Stimulated activated CD8-positive, alpha-beta memory T cell treated with anti-CD3 and anti-CD28 coated beads, Interleukin-12 subunit alpha, Interleukin-12 subunit beta, amount 100 ng/mL, for 4 hours (primary cell): ENCODE data around the gene GCKR.

Source experiments
- DNase-seq: peaks from one replicate; pipeline ENCODE4 v3.0.0-alpha.2; 2020; ENCODE audit warnings: low read depth

GCKR gene, protein sequence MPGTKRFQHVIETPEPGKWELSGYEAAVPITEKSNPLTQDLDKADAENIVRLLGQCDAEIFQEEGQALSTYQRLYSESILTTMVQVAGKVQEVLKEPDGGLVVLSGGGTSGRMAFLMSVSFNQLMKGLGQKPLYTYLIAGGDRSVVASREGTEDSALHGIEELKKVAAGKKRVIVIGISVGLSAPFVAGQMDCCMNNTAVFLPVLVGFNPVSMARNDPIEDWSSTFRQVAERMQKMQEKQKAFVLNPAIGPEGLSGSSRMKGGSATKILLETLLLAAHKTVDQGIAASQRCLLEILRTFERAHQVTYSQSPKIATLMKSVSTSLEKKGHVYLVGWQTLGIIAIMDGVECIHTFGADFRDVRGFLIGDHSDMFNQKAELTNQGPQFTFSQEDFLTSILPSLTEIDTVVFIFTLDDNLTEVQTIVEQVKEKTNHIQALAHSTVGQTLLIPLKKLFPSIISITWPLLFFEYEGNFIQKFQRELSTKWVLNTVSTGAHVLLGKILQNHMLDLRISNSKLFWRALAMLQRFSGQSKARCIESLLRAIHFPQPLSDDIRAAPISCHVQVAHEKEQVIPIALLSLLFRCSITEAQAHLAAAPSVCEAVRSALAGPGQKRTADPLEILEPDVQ

DNA sequence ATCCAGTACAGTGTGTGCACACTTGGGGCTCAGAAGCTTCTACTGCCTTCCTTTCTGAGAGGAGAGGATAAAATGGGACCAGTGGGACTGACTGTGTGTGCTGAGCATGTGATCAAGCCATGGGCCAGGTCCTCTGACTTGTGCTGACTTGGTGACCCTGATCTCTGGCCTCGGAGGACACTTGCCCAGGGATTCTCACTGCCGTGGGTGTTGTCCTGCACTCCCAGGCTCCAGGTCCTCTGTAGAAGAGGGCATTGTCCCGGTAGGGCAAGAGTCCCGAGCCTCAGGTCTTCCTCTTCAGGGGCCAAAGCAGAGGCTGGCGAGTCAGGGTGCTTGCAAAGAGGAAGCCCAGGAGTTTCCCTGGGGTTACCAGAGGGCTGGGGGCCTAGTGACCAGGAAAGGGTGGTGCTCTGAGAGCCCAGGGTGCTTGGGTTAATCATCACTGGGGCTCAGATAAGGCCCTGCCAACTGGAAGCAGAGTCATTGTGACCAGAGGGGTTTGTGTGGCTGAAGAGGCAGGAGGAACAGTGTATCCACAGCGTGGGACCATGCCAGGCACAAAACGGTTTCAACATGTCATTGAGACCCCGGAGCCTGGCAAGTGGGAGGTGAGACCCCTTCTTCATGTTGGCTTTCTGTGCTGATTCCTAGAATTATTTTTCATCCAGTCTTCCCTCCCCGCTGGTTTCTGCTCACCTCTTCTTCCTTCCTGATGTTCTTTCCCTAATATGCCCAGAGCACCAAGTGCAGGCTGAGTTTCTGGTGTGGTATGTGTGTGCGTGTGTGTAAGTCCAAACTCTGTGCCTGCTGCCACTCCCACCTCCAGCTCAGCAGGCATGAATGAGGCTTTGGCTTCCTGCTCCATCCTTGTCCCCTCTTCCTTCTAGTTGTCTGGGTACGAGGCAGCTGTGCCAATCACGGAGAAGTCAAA lies at the start of gene GCKR:
GCKR (plus strand) TSS at position 483 of the 931 bp plus-strand sequence; CDS start at position 549, 66 bp downstream.
- DNase-seq: no peak

DNA sequence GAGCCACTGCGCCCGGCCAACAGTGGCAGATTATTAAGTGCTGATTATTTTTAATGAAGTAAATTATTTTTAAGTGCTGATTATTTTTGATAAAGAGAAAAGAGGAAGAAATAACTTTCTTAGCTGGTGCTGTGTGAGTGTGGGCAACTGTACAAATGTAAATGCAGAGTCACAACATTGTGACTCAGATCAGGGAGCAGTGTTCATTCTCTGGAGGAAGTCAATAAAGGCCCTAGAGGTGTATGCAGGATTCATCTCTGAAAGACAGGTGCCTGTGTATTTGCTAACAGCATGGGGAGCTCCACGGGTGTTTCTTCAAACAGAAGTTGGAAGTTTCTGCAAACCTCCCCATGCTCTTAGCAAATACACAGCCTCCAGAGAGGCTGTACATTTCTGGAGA lies 48.3 kb upstream of the GCKR start:
- DNase-seq: no peak

DNA sequence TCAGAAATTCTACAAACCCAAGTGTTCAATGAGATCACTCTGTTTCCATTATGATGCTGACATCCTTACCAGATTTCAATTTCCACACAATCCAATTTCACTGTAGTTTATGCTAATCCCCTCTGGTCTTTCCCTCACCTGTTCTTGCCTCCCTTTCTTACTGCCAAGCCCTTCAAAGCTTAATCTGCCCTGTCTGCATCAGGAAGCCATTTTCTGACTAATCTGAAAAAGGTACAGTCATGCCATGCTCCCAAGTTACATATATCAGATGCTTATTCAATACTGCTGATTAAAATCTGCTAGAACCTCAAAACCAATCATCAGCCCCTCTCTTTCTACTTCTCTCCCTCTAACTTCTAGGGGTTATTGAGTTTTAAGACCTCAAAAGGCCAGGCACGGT lies 45.5 kb upstream of the GCKR start:
- no peak for DNase-seq

DNA sequence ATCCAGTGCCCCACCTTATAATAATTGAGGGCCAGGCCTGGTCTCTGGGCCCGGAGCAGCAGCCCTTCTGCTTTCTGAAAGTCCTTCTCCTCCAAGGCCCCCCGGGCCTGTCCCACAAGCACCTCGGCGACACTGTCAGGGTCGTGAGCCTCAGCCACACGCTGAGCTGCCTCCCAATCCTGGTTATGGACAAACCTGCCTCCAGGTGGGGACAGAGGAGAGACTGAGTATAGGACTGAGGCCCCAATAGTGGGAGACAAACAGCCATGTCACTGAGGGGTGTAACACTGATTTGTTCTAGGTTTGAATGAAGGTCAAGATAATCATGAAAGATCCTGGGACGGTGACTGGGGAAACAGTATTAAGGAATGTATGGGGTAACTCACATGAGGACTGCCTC lies 42.7 kb upstream of the GCKR start:
- no peak for DNase-seq

DNA sequence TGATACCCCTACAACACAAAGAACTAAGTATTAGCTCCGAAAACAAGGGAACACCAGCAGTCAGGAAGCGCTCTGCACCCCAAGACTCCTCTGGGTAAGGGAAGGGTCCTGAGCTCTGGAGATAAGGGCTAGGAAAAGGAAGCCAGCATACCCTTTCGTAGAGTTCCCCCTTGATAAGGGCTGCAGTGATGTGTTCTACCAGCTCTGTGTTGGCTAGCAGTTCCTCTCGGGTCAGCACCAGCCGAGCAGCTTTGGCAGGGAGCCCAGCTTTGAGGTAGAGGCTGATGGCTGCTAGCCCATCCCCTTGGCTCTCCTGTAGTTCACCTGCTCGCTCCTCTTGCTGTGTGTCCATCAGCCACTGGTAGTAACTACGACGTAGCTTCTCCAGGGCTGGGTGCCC lies 35.5 kb upstream of the GCKR start:
- DNase-seq: no peak

DNA sequence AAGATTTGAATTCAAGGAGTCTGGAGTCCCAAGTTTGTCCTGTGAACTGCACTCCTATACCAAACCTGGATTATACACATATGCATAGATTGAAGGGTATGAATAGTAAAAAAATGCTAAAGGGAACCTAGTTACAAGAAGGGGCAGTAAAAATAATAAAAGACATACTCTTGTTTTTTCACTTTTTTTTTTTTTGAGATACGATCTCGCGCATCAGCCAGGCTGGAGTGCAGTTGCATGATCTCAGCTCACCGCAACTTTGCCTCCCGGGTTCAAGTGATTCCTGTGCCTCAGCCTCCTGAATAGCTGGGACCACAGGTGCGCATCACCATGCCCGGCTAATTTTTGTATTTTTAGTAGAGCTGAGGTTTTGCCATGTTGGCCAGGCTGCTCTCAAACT lies 32.2 kb upstream of the GCKR start:
- DNase-seq: no peak

DNA sequence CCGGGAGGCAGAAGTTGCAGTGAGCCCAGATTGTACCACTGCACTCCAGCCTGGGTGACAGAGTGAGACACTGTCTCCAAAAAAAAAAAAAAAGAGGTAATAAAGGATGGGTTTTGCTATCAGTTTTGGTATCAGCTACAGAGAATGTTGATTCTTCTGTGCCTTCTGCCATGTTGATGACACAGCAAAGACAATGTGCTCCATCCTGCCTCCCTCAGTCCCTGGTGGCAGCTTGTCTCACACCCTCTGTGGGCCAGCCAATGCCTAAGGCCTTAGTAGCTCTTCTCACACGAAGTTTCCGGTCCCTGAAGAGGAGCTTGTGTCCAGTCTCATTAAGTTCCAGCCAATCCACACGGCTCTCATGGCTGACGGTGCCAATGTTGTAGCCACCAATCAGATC lies 24.7 kb upstream of the GCKR start:
- DNase-seq: no peak

DNA sequence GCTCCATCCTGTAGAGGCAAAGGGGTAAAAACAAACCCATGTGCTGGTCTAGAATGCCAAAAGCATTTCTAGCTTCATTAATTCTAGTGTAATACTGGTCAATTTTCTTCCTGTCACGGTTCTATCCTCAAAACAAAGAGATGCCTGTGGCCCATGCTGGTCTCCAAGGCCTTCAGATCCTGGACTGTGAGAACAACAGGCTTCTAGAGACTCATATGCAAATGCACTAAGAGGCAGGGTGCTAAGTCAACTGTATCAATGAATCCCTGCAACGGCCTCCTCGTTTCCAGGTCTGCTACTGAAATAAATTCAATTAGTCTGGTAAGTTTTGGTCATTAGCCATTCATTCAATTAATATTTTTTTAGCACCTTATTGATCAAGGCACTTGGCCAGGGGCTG lies 11.1 kb upstream of the GCKR start:
- DNase-seq: no peak

DNA sequence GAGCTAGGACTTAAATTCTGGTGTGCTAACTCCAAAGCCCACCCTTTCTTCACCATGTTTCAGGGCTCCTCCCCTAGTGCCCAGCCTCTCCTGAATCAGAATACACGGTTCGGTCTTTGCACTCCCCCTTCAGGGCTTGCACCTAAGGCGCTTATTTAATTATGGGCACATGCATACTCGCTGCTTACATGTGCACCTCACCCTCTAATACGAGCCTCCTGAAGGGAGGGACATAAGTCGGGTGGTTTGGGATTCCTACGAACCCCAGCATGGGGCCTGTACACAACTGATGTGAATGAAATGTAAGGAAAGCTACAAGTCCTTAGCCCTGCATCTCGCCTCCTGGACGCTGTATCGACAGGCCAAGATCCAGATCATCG lies 7.5 kb upstream of the GCKR start:
- DNase-seq: no peak

DNA sequence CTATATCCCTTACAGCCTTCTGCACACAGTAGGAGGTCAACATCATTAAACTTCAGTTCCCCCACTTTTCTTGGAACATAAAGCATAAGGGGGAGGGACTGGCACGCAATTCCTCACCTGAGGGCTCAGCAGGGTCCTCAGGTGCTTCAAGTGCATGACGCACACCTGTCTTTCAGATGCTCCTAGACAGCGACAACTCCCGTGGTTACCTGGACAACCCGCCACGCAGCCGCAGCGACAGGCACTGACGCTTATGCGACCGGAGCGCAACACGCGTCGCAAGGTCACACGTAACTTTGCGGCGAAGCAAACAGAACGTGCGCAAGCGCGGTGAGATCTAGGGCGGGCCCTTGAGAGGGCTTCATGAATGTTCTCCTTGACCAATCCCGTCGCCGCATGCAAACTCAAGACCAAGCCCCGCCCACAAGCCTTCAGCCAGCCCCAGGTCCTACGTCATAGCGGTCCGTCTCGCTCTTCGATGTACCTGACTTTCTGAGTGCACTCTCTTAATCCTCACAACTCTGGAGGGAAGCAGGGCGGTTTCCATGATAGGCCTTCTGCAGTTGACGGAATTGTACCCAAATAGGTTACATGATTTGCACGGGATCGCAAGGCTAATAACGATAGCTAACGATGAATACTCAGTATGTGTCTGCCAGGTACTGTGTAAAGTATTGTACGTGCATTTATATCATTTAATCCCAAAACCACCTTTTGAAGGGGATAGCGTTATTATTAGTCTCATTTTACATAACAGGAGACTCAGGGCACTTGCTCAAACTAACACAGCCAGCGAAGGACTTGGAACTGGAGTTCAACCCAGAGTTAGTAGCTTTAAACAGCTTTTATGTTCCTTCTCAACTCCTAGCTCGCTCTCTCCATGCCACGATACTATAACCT lies 6.9 kb upstream of the GCKR start, which contains the start of gene IFT172:
IFT172 (minus strand) TSS at position 246 of the 900 bp plus-strand sequence; CDS start at position 156, 90 bp downstream.
- peak; percentile 96 for DNase-seq

DNA sequence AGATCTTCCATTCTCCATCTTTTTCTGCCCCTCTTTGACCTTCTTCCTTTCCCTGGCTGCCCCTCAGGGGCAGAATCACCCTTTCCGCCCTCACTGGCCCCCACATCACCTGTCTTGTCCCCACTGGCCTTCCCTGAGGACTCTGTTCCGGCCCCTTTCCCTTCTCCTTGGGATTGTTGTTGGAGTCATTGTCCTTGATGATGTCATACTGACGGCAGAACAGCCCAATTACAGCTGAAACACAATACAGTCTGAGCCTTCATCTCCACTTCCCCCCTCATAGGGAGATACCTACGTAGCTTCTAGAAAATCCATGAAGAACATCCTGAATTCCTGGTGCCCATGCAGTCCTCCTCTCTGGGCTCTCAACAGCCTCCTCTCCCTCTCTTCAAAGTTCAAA lies 4.1 kb upstream of the GCKR start:
- DNase-seq: no peak

DNA sequence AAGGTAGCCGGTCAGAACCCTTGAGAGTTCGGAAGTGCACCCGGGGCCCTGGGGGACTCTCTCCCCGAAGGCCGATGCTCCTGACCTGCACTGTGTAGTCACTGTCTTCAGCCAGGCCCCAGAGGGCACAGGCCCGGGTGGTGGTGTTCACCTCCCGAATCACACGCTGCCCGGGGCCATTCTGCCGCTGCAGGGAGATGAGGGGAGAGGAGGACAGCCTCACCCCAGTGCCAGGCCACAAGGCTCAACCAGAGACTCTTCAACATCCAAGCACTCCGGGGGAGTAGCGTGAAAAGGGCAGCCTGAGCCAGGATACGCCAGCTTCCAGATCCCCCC lies 2.7 kb upstream of the GCKR start:
- no peak for DNase-seq

DNA sequence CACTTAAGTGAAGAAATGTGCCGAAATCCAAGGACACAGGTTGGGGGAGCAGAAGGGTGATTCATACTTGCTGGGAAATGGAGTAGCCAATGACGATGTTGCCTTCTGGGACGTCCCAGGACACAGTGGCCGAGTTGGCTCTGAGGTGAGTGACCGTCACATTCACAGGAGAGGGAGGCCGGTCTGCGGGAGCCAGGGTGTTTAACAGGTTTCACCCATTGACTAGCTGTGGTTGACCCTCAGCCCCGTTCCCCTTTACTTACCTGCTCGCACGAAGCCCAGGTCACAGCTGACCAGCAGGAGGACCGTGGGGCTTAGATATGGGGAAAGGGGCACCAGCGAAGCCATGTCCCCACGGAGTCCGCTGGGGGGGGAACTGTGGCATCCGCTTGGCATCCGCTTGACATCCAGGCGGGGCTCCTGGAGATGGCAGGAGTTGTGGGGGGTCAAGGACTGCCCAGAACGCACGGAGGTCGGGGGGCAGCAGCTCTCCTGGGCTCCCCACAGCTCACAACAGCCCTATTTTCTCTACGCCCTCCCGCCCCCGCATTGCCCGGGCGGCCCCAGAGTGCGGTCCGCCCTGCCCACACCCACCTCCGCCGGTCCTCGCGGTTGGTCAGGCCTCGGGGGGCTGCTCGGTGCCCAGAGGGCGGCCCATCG lies 2.2 kb upstream of the GCKR start:
- no peak for DNase-seq

DNA sequence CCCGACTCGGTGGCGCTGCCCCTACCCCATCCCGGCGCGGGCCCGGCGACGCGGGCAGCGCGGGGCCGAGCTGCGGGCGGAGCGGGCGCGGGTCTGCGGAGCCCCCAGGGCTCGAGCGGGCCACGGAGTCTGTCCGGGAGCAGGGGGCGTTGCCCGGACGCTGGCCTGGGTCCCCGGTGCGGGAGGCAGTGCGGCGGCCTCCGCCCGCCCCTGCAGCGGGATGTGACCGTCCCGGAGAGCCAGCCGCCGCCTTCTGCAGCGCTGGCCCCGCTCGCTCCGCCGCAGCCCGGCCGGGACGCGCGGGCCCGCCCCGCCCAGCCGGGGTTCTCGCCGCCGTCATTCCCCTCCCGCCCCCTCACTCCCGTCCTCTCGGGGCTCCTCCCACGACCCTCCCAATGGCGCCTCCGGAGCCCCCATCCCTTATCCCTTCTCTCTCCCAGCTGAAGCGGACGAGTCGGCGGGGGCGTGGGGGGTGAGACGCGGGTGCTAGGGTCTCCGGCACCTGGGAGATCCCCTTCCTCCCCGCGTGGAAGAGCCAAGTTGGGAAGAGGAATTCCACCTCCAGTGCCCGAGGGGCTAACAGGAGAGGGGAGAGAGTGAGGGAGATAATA lies 1.6 kb upstream of the GCKR start, which contains the start of gene FNDC4:
FNDC4 (minus strand) TSS at position 257 of the 611 bp plus-strand sequence. CDS start 521 bp downstream, outside the sequence.
- DNase-seq: no peak

DNA sequence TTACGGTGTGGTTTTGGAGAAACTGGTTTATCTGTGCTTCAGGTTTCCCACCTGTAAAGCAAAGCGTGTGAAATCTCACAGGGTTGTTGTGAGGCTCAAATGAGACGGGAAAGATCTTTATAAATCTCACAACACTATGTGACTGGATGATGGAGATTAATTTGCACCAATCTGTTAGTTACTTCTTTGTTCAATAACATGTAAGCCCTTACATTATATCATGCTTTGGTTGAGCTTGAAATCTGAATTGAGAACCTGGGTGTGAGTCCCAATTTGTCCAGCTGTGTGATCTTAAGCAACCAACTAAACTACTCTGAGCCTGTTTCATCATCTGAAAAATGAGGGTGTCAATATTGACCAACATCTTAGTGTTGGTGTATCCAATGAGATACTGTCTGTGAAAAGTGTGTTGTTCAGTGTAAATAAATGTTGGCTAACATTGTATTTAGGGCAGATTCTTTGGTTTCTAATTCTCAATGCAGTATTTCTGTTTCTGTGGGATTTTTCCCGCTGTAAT lies 741 bp upstream of the GCKR start:
- DNase-seq: no peak

DNA sequence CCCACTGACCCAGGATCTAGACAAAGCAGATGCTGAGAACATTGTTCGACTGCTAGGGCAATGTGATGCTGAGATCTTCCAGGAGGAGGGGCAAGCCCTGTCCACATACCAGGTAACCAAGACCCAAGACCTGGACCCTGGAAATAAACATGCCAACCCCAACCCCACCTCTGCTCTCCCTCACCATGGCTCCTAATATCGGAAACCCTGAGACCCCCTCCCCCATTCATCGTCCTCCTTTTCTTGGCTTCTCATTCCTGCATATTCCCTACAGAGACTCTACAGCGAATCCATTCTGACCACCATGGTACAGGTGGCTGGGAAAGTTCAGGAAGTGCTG lies 619 bp downstream of the GCKR start:
- DNase-seq: no peak

DNA sequence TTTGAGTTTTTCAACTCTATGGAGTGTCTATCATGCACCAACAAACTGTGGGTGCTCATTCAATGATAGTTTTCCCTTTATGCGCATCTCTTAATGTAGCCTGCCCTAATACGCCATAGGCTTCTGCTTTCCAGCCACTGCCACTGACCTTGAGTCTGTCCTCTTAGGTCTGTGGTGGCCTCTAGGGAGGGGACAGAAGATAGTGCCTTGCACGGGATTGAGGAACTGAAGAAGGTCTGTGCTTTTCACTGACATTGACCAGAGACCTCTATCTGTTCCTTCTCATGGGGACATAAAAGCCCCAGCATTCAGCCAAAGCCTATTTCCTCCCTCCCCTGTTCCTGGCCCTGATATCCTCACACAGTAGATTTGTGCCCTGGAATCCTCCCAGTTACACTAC lies 2.3 kb downstream of the GCKR start:
- no peak for DNase-seq

DNA sequence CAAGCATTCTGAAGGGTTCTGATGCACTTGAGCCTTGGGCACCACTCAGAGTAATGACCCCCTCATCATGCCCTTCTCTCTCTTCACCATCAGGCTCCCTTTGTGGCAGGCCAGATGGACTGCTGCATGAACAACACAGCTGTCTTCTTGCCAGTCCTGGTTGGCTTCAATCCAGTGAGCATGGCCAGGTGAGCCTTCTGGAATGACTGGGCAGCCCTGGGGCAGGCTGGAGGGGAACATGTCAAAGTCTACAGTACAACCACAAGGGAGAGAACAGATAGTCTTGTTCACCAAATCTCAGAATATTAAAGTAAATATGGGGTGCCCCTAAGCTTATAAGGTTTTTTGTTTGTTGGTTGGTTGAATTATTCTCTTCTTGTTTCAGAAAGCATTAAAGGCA lies 4.4 kb downstream of the GCKR start:
- DNase-seq: no peak

DNA sequence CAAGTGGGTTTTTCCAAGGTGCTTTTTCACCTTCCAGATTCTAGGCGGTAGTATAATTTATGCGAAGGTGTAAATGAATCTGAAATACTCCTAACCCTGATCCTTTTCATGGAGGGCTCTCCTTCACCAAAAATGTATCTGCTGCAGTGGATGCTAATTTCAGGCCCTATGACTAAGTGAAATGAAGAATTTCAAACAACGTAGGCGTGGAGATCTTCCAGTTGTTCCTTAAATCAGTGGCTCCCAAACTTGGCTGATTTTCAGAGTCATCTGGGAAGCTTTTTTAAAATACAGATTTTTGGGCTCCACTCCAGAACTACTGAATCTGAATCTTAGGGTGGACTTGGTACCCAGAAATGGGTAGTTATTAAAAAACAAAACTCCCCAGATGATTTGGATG lies 5.5 kb downstream of the GCKR start:
- no peak for DNase-seq

DNA sequence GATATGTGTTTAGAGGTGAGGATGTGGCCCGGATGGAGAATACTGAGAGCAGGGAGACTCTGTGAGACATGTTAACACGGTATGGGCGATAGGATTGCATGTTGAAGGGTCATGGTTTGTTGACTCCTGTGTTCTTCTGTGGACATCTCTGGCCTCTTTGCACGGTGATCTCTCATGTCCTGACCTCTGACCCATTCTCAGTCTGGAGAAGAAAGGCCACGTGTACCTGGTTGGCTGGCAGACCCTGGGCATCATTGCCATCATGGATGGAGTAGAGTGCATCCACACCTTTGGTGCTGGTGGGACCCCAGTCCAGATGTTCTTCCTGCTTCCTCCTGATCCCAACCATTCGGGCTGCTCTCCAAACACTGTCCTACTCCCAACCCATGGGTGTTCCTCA lies 9.9 kb downstream of the GCKR start:
- no peak for DNase-seq

DNA sequence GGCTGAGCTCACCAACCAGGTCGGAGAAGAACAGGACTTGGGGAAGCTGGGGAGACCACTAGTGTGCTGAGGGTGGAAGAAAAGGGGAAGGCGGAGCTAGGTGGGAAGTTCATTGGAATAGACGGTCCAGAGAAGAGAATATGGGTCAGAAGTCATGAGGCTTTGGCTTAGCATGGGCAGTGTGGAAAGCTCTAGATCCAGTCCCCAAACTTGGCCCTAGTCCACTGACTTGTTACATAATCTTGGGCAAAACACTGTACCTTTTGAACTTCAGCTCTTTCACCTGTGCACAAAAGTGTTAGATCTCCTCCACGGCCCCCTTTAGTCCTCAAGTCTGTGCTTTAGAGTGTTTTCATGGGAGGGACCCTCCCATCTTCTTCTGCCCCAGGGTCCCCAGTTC lies 10.7 kb downstream of the GCKR start:
- DNase-seq: no peak
